H1 (cell line): Measurements from ENCODE around the gene LTBP1. TPM values are rescaled to one million over a fixed set of nuclear protein-coding genes. Genes with fewer than 3 reads are reported as not detected.

Experiments used
- EP300 ChIP-seq, 2 experiments: IDR thresholded peaks; 1 replicate in 1 of 2; 2 replicates in 1 of 2; pipeline ENCODE4 v1.6.1; 2011 to 2012; ENCODE audit warnings: low read depth in 2 of 2, low read length in 2 of 2, mild to moderate bottlenecking in 2 of 2, borderline replicate concordance in 1 of 2, inconsistent platforms in 1 of 2, moderate library complexity in 1 of 2
- FOSL1 ChIP-seq: IDR thresholded peaks from 2 replicates; pipeline ENCODE4 v1.6.1; 2011; ENCODE audit warnings: mild to moderate bottlenecking, low read depth, low read length, moderate library complexity; ENCODE audit not compliant: insufficient read depth
- POLR2AphosphoS5 ChIP-seq: IDR thresholded peaks from 2 replicates; pipeline ENCODE4 v1.6.1; 2011; ENCODE audit warnings: low read depth, low read length
- SP2 ChIP-seq: IDR thresholded peaks from 2 replicates; pipeline ENCODE4 v1.6.1; 2012; ENCODE audit warnings: mild to moderate bottlenecking, low read length, inconsistent platforms
- USF2 ChIP-seq: IDR thresholded peaks from 2 replicates; pipeline ENCODE4 v1.6.1; 2011; ENCODE audit warnings: low read length, improper control_type of control experiment
- polyA plus RNA-seq, 7 experiments: library from polyadenylated mRNA; depleted of rRNA in 3 of 7; stranded (reverse) in 5 of 7; unstranded in 2 of 7; fragments of >200 nt in 5 of 7; fragments of 200-250 nt in 2 of 7; gene quantifications; 1 replicate in 5 of 7; 2 replicates in 1 of 7; 4 replicates in 1 of 7; pipeline versions ENCODE4 v1.2.1 to v1.2.3, GENCODE V29; 2011 to 2013; ENCODE audit warnings: missing spikeins in 2 of 7, mixed read lengths in 2 of 7
- total RNA-seq: library from RNA; stranded (reverse); fragmentation: NEBNext Ultra II Directional; extraction: Animal tissue kit (Norgen Biotek cat#: 25700); gene quantifications from 2 replicates; pipeline ENCODE4 v1.2.1, GENCODE V29; 2021

Gene LTBP1
- total and polyA plus RNA-seq, 2 of the 8 experiments (the other 6 are each of a cell fraction or from before 2014, with no cell fraction given): 15.4 to 24.7 TPM

GRCh38 chr2:32962690-32963089 lies 15.9 kb downstream of the LTBP1 start (continued):
- TF ChIP-seq USF2: no peak
- no peak for TF ChIP-seq EP300 (IDR thresholded peaks at IDR 0.05; ENCODE audit: borderline replicate concordance in 1 of 2, low read depth in 2 of 2, low read length in 2 of 2)
- TF ChIP-seq SP2: no peak
- no peak for TF ChIP-seq POLR2AphosphoS5
- no peak for TF ChIP-seq FOSL1
- TF ChIP-seq, all 59 proteins: peak for 0
